B cell (primary cell): Measurements from ENCODE around the gene PGAP6. TPM values are rescaled to one million over a fixed set of nuclear protein-coding genes. Genes with fewer than 3 reads are reported as not detected.
A peak's percentile ranks its signal among the peaks of the same experiment; 100 is the strongest.
"Not testable (repeated sequence)": the region's sequence is repeated elsewhere in the genome, so short reads cannot be mapped to it uniquely, and the experiment has no call there.

Source experiments
- ATAC-seq: fragments of 200-7000 bp; cut with Tn5 transposase; one replicate; pipeline ENCODE4 v1.10.0; 2021; ENCODE audit warnings: low read depth, mild to moderate bottlenecking, moderate number of reproducible peaks, moderate library complexity
- CTCF ChIA-PET: fragments of 350-600 bp; sonication (Branson Sonifier 250); formaldehyde crosslinking; loops from one replicate; lab custom pipeline; 2021; ENCODE audit warnings: antibody characterized with exemption, inconsistent platforms; lab: Charles Lee
- POLR2A ChIA-PET: fragments of 350-600 bp; sonication (Branson Sonifier 250); formaldehyde crosslinking; loops from one replicate; lab custom pipeline; 2021; ENCODE audit warnings: antibody characterized with exemption; lab: Charles Lee
- DNase-seq: peaks from one replicate; pipeline ENCODE4 v3.0.0; 2013
- H2AFZ ChIP-seq: 2 replicates; pipeline ENCODE4 v1.6.1; 2012; ENCODE audit warnings: mild to moderate bottlenecking, low read depth, low read length; ENCODE audit not compliant: insufficient read depth, poor library complexity, severe bottlenecking
- H3K27ac ChIP-seq, 2 donors: 1 replicate in 1 of 2; 2 replicates in 1 of 2; pipeline ENCODE4 v1.5.1; 2012 to 2013; ENCODE audit warnings: low read length in 2 of 2, mild to moderate bottlenecking in 2 of 2, moderate library complexity in 1 of 2
- H3K27me3 ChIP-seq, 4 experiments: fragments of 200-600 bp in 1 of 4; sonication (generic) in 1 of 4; replicated peaks in 1 of 4; 1 replicate in 2 of 4; 2 replicates in 2 of 4; pipeline versions ENCODE4 v1.6.1 to v1.7.0; 2013 to 2016; ENCODE audit warnings: low read length in 3 of 4, mild to moderate bottlenecking in 2 of 4, mixed read lengths in 1 of 4, moderate library complexity in 1 of 4; ENCODE audit not compliant: insufficient read depth in 4 of 4, control insufficient read depth in 3 of 4; ENCODE audit errors: control extremely low read depth in 1 of 4
- H3K36me3 ChIP-seq, 2 experiments: replicated peaks in 1 of 2; 1 replicate in 1 of 2; 2 replicates in 1 of 2; pipeline versions ENCODE4 v1.6.1 to v1.7.1; 2013; ENCODE audit warnings: low read length in 1 of 2; ENCODE audit not compliant: insufficient read depth in 2 of 2, control insufficient read depth in 1 of 2; ENCODE audit errors: control extremely low read depth in 1 of 2, extremely low read depth in 1 of 2
- H3K4me1 ChIP-seq, 2 donors: fragments of 200-600 bp in 1 of 2; sonication (generic) in 1 of 2; 1 replicate in 1 of 2; 2 replicates in 1 of 2; pipeline versions ENCODE4 v1.5.1 to v1.6.1; 2013 to 2017; ENCODE audit warnings: low read length in 2 of 2; ENCODE audit not compliant: control insufficient read depth in 2 of 2, insufficient read depth in 2 of 2
- H3K4me2 ChIP-seq: replicated peaks from 2 replicates; pipeline ENCODE3; 2012; ENCODE audit warnings: mild to moderate bottlenecking, low read depth, low read length; ENCODE audit not compliant: poor library complexity, severe bottlenecking
- H3K4me3 ChIP-seq, 5 experiments: fragments of 200-600 bp in 1 of 5; sonication (generic) in 1 of 5; 1 replicate in 3 of 5; 2 replicates in 2 of 5; pipeline versions ENCODE4 v1.5.1 to v1.7.0; 2011 to 2016; ENCODE audit warnings: low read length in 4 of 5, mild to moderate bottlenecking in 4 of 5, low read depth in 2 of 5, control low read depth in 1 of 5, moderate library complexity in 1 of 5; ENCODE audit not compliant: insufficient read depth in 1 of 5; ENCODE audit errors: control extremely low read depth in 1 of 5, extremely low read depth in 1 of 5
- H3K79me2 ChIP-seq: fragments of 200-600 bp; sonication (generic); one replicate; pipeline ENCODE4 v1.6.0; 2016; ENCODE audit warnings: low read length; ENCODE audit not compliant: control insufficient read depth, insufficient read depth
- H3K9ac ChIP-seq: fragments of 200-600 bp; sonication (generic); 2 replicates; pipeline ENCODE4 v1.6.1; 2017; ENCODE audit warnings: mild to moderate bottlenecking, low read length, moderate library complexity
- H3K9me3 ChIP-seq, 3 donors: one replicate each; pipeline versions ENCODE4 v1.6.1 to v1.7.1; 2013; ENCODE audit warnings: low read length in 2 of 3; ENCODE audit not compliant: control insufficient read depth in 2 of 3, insufficient read depth in 1 of 3; ENCODE audit errors: control extremely low read depth in 1 of 3
- H4K20me1 ChIP-seq: 2 replicates; pipeline ENCODE4 v1.6.0; 2012; ENCODE audit warnings: mild to moderate bottlenecking, low read length; ENCODE audit not compliant: insufficient read depth, control insufficient read depth, poor library complexity, severe bottlenecking
- H3K27ac Mint-ChIP-seq: one replicate; pipeline ENCODE4 v1.8.0; 2021; ENCODE audit warnings: mixed read lengths
- H3K27me3 Mint-ChIP-seq: one replicate; pipeline ENCODE4 v1.8.0; 2021; ENCODE audit warnings: mixed read lengths
- H3K4me1 Mint-ChIP-seq: one replicate; pipeline ENCODE4 v1.8.0; 2021; ENCODE audit warnings: mixed read lengths
- H3K4me3 Mint-ChIP-seq: one replicate; pipeline ENCODE4 v1.8.0; 2021; ENCODE audit warnings: mixed read lengths
- H3K9me3 Mint-ChIP-seq: one replicate; pipeline ENCODE4 v1.8.0; 2022; ENCODE audit warnings: mixed read lengths; ENCODE audit not compliant: insufficient read depth
- CTCF ChIP-seq: fragments of 200-600 bp; IDR thresholded peaks from one replicate; pipeline ENCODE4 v1.8.0; 2022; ENCODE audit warnings: antibody characterized with exemption, mild to moderate bottlenecking
- EZH2 ChIP-seq: IDR thresholded peaks from 2 replicates; pipeline ENCODE4 v1.6.1; 2012; ENCODE audit warnings: borderline replicate concordance, low read depth, mild to moderate bottlenecking, moderate library complexity, low read length; ENCODE audit not compliant: insufficient read depth, poor library complexity, severe bottlenecking
- WGBS: methylation state at CpG from one replicate; pipeline ENCODE4 v1.1.5; 2013; ENCODE audit warnings: missing lambda C conversion rate; ENCODE audit not compliant: insufficient coverage; 5-methylcytosine and 5-hydroxymethylcytosine counted together
- intact Hi-C: fragments of 100-400 bp; cut with micrococcal nuclease; formaldehyde crosslinking; loops from one replicate; pipeline ENCODE4 v1.10.0; 2022
- polyA plus RNA-seq: library from polyadenylated mRNA; depleted of rRNA; stranded (reverse); fragments of >200 nt; gene quantifications from 2 replicates; pipeline ENCODE4 v1.2.3, GENCODE V29; 2012
- total RNA-seq, 2 donors: library from RNA; stranded (reverse); fragments of 120-200 nt in 1 of 2; gene quantifications; 1 replicate in 1 of 2; 2 replicates in 1 of 2; pipeline versions ENCODE4 v1.2.3 to v1.2.4, GENCODE V29; 2013 to 2022

The PGAP6 gene
- total and polyA plus RNA-seq, 2 donors (not counting 1 experiment from before 2014, with no cell fraction given), result 47.4 to 158 TPM

- H3K4me2 ChIP-seq, H3K4me3 Mint-ChIP-seq, H2AFZ ChIP-seq, H3K9me3 ChIP-seq, H3K27ac Mint-ChIP-seq, H3K9me3 Mint-ChIP-seq, H3K4me3 ChIP-seq, intact Hi-C loops, POLR2A ChIA-PET, H3K27ac ChIP-seq, ATAC-seq, H3K27me3 ChIP-seq, H3K9ac ChIP-seq, H3K27me3 Mint-ChIP-seq: not testable (repeated sequence)
- Histone ChIP-seq H3K36me3 (peaks cover 4 to 26% of the 10 kb centered on the region in 2 experiments), H3K4me1 (peaks cover 12 to 32% of the 10 kb centered on the region in 2 donors), H3K79me2 (peaks cover 95% of the 10 kb centered on the region), H4K20me1 (peaks cover 82% of the 10 kb centered on the region)
- 98% methylated on average over 41 of the region's 47 CpGs for WGBS
- CTCF ChIA-PET, result interaction anchor here (1.2 kb wide), 1 partner anchor 10 kb away, joined by 3 read pairs; no protein-coding TSS in a partner anchor
- DNase-seq, result peak; percentile 4
- peaks cover 35% of the 10 kb centered on the region for H3K4me1 Mint-ChIP-seq
Observed at GRCh38 chr16:341095-341973, 40.4 kb downstream of the PGAP6 start.

GRCh38 chr16:340370-341091 lies 41.2 kb downstream of the PGAP6 start:
- H3K36me3 ChIP-seq, result peaks cover 3 to 18% of the 10 kb centered on the region in 2 experiments
- peaks cover 95% of the 10 kb centered on the region for H3K79me2 ChIP-seq
- ChIA-PET CTCF (no interaction called here), POLR2A (no interaction called here)
- H3K9me3 ChIP-seq, result peaks cover 0 to 3% (median 0%) of the 10 kb centered on the region in 3 donors
- H3K27ac Mint-ChIP-seq, result no peak overlapping the region
- H3K27ac ChIP-seq, result peak overlapping the region in 1 of 2 donors; percentile 20
- peak overlapping the region; percentile 71 for H3K4me2 ChIP-seq
- H3K4me1 Mint-ChIP-seq, result peaks cover 43% of the 10 kb centered on the region
- no peak for TF ChIP-seq EZH2
- TF ChIP-seq CTCF, result no peak
- H3K4me3 Mint-ChIP-seq, result no peak overlapping the region
- H3K27me3 Mint-ChIP-seq, result no peaks in the 10 kb centered on the region
- ATAC-seq (no peak), DNase-seq (peak; percentile 4)
- no peak overlapping the region for H3K4me3 ChIP-seq
- no peak overlapping the region for H2AFZ ChIP-seq
- H3K4me1 ChIP-seq, result peaks cover 15 to 36% of the 10 kb centered on the region in 2 donors
- no peak overlapping the region for H3K9ac ChIP-seq
- no peaks in the 10 kb centered on the region for H3K27me3 ChIP-seq
- H3K9me3 Mint-ChIP-seq, result no peaks in the 10 kb centered on the region
- intact Hi-C loops, result no loop called here
- H4K20me1 ChIP-seq, result peaks cover 81% of the 10 kb centered on the region
- WGBS, result 94% methylated on average over 21 of the region's 23 CpGs
